ENCODE measurements around the gene UNC119.
A peak's percentile ranks its signal among the peaks of the same experiment; 100 is the strongest.

UNC119 gene

GRCh38 chr17:28598389-28598788 lies 46.0 kb upstream of the UNC119 start:
- TF ChIP-seq PPARA (CRISPR knock-in tag; IDR thresholded peaks at IDR 0.05; ENCODE audit: borderline replicate concordance) (no peak), ARNTL (CRISPR knock-in tag; IDR thresholded peaks at IDR 0.05; ENCODE audit: borderline replicate concordance, low read depth) (no peak), CREB5 (CRISPR knock-in tag; IDR thresholded peaks at IDR 0.05; ENCODE audit: low read depth) (no peak), ZNF70 (CRISPR knock-in tag; IDR thresholded peaks at IDR 0.05) (no peak), CSDC2 (CRISPR knock-in tag; IDR thresholded peaks at IDR 0.05) (no peak), PATZ1 (CRISPR knock-in tag; IDR thresholded peaks at IDR 0.05; ENCODE audit: borderline replicate concordance) (no peak), ISL1 (CRISPR knock-in tag; IDR thresholded peaks at IDR 0.05) (no peak), POU6F1 (CRISPR knock-in tag; IDR thresholded peaks at IDR 0.05; ENCODE audit: borderline replicate concordance, low read depth) (no peak), ESRRG (CRISPR knock-in tag; IDR thresholded peaks at IDR 0.05) (no peak), TOX (CRISPR knock-in tag; IDR thresholded peaks at IDR 0.05; ENCODE audit: borderline replicate concordance) (no peak), GLIS3 (CRISPR knock-in tag; IDR thresholded peaks at IDR 0.05) (no peak), BACH2 (CRISPR knock-in tag; IDR thresholded peaks at IDR 0.05; ENCODE audit: borderline replicate concordance) (no peak), ZNF8 (CRISPR knock-in tag; IDR thresholded peaks at IDR 0.05) (no peak), ZC3H10 (CRISPR knock-in tag; IDR thresholded peaks at IDR 0.05) (no peak)
- ATAC-seq, result peak; percentile 8

GRCh38 chr17:28597606-28598383 lies 45.4 kb upstream of the UNC119 start:
- no peak for TF ChIP-seq ESRRG (CRISPR knock-in tag; IDR thresholded peaks at IDR 0.05)
- no peak for TF ChIP-seq ISL1 (CRISPR knock-in tag; IDR thresholded peaks at IDR 0.05)
- TF ChIP-seq ZFP3 (CRISPR knock-in tag; IDR thresholded peaks at IDR 0.05), result no peak
- TF ChIP-seq TSHZ2 (CRISPR knock-in tag; IDR thresholded peaks at IDR 0.05), result no peak
- TF ChIP-seq CSDC2 (CRISPR knock-in tag; IDR thresholded peaks at IDR 0.05), result no peak
- no peak for TF ChIP-seq ARNTL (CRISPR knock-in tag; IDR thresholded peaks at IDR 0.05; ENCODE audit: borderline replicate concordance, low read depth)
- no peak for TF ChIP-seq ZNF8 (CRISPR knock-in tag; IDR thresholded peaks at IDR 0.05)
- no peak for TF ChIP-seq CREB5 (CRISPR knock-in tag; IDR thresholded peaks at IDR 0.05; ENCODE audit: low read depth)
- TF ChIP-seq ZNF70 (CRISPR knock-in tag; IDR thresholded peaks at IDR 0.05), result no peak
- no peak for ATAC-seq

GRCh38 chr17:28592260-28592659 lies 39.8 kb upstream of the UNC119 start:
- no peak for ATAC-seq
- TF ChIP-seq ZNF70 (CRISPR knock-in tag; IDR thresholded peaks at IDR 0.05) (no peak), ARNTL (CRISPR knock-in tag; IDR thresholded peaks at IDR 0.05; ENCODE audit: borderline replicate concordance, low read depth) (no peak), TSHZ2 (CRISPR knock-in tag; IDR thresholded peaks at IDR 0.05) (no peak), OSR1 (CRISPR knock-in tag; IDR thresholded peaks at IDR 0.05) (no peak), ZFP3 (CRISPR knock-in tag; IDR thresholded peaks at IDR 0.05) (no peak)

Data from SK-N-SH treated with all-trans-retinoic acid at 6 μM for 48 hours (cell line).